HFF-Myc (cell line): Measurements from ENCODE around the gene GMDS.

Experiments
- DNase-seq: peaks from one replicate; pipeline ENCODE4 v3.0.0-alpha.2; 2011; ENCODE audit warnings: low read depth; ENCODE audit errors: extremely low read depth
- H3K4me3 ChIP-seq: replicated peaks from 2 replicates; pipeline ENCODE4 v1.5.1; 2011; ENCODE audit warnings: low read depth, mild to moderate bottlenecking, control low read depth, low read length
- CTCF ChIP-seq: IDR thresholded peaks from 2 replicates; pipeline ENCODE4 v1.5.1; 2012; ENCODE audit warnings: mild to moderate bottlenecking, low read depth, low read length, control low read depth; ENCODE audit errors: missing control alignments

The GMDS gene

GRCh38 chr6:2179241-2179640 lies 66.2 kb downstream of the GMDS start:
- no peak for TF ChIP-seq CTCF
- no peak for DNase-seq
- no peak overlapping the region for H3K4me3 ChIP-seq

GRCh38 chr6:2178125-2178524 lies 67.3 kb downstream of the GMDS start:
- DNase-seq: no peak
- no peak overlapping the region for H3K4me3 ChIP-seq
- no peak for TF ChIP-seq CTCF

- no peak for TF ChIP-seq CTCF
- DNase-seq: no peak
- no peak overlapping the region for H3K4me3 ChIP-seq
Measured at GRCh38 chr6:2175825-2176224, 69.6 kb downstream of the GMDS start.

DNA sequence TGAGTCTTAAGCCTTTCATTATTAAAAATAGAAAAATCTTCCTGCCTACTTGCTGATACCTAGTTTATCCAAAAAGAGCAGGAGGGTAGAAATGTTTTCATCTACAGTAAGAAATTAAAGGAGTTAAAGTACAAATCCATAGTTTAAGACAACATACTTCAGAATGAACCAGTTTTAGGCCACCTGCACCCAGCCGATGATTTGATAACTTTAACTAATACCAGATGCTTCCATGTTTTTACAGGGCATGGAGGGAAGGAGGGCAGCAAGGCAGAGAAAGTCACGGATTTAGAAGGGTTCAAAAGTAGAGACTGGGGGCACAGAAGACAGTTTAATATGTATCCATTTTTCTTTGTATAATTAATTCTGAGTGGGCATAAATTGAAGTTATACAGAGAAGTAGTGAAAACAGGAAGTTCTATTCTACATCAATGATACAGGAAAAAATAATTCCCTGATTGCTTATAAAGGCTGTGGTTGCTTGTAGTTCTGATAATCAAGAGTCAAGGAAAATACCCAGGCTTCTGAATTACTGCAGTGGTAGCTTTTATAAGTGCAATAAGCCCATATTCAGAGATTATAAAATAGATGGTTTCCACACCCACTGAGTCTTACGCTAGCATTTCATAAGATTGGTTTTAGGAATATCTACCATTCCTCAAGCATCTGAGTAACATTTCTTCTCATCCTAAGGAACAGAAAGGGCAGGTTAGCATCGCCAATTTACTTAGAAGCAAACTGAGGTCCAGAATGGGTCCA lies 72.0 kb downstream of the GMDS start:
- H3K4me3 ChIP-seq: no peak overlapping the region
- no peak for TF ChIP-seq CTCF
- DNase-seq: no peak

GRCh38 chr6:2171728-2172127 lies 73.7 kb downstream of the GMDS start:
- no peak for TF ChIP-seq CTCF
- no peak overlapping the region for H3K4me3 ChIP-seq
- no peak for DNase-seq

- TF ChIP-seq CTCF: no peak
- no peak for DNase-seq
- no peak overlapping the region for H3K4me3 ChIP-seq
Measured at GRCh38 chr6:2168480-2168879, 76.9 kb downstream of the GMDS start.

- H3K4me3 ChIP-seq: no peak overlapping the region
- DNase-seq: no peak
- TF ChIP-seq CTCF: no peak
Measured at GRCh38 chr6:2166717-2167116, 78.7 kb downstream of the GMDS start.
